ENCODE results near the gene FAM136A. TPM values are rescaled to one million over a fixed set of nuclear protein-coding genes. Genes with fewer than 3 reads are reported as not detected.

Gene FAM136A
- total and polyA plus RNA-seq, 10 of the 15 experiments (the other 5 are each of a cell fraction or from before 2014, with no cell fraction given), result 69.3 to 173 (median 107) TPM

- TF ChIP-seq SRF (IDR thresholded peaks at IDR 0.05; ENCODE audit: low read depth in 2 of 2, low read length in 2 of 2) (peak; percentile 88 to 91), RFX5 (IDR thresholded peaks at IDR 0.05; ENCODE audit: low read depth, low read length) (no peak), ASH2L (IDR thresholded peaks at IDR 0.05; ENCODE audit: borderline replicate concordance, low read depth) (no peak), FOXM1 (IDR thresholded peaks at IDR 0.05; ENCODE audit: low read depth, low read length) (no peak), SMC3 (IDR thresholded peaks at IDR 0.05; ENCODE audit: borderline replicate concordance, low read length) (peak; percentile 55; the same call in 1 of the 2 replicates), HDAC2 (IDR thresholded peaks at IDR 0.05) (no peak), MTA2 (IDR thresholded peaks at IDR 0.05; ENCODE audit: low read depth) (peak; percentile 74), NR2C2 (IDR thresholded peaks at IDR 0.05; ENCODE audit: borderline replicate concordance, control insufficient read depth, insufficient read length, low read depth) (no peak), BCL11A (IDR thresholded peaks at IDR 0.05; ENCODE audit: low read depth, low read length) (no peak), IRF4 (IDR thresholded peaks at IDR 0.05; ENCODE audit: low read depth, low read length) (no peak), RUNX3 (IDR thresholded peaks at IDR 0.05; ENCODE audit: low read length) (no peak; the same call in 1 of the 2 replicates), CEBPB (IDR thresholded peaks at IDR 0.05; ENCODE audit: borderline replicate concordance in 1 of 2, low read depth in 2 of 2, low read length in 2 of 2) (no peak), KLF5 (IDR thresholded peaks at IDR 0.05; ENCODE audit: partially characterized antibody) (peak; percentile 72)
- TF ChIP-seq, protein P1, sequence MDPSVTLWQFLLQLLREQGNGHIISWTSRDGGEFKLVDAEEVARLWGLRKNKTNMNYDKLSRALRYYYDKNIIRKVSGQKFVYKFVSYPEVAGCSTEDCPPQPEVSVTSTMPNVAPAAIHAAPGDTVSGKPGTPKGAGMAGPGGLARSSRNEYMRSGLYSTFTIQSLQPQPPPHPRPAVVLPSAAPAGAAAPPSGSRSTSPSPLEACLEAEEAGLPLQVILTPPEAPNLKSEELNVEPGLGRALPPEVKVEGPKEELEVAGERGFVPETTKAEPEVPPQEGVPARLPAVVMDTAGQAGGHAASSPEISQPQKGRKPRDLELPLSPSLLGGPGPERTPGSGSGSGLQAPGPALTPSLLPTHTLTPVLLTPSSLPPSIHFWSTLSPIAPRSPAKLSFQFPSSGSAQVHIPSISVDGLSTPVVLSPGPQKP (IDR thresholded peaks at IDR 0.05; ENCODE audit: low read depth, low read length), result peak; percentile 77
- TF ChIP-seq, protein P2, sequence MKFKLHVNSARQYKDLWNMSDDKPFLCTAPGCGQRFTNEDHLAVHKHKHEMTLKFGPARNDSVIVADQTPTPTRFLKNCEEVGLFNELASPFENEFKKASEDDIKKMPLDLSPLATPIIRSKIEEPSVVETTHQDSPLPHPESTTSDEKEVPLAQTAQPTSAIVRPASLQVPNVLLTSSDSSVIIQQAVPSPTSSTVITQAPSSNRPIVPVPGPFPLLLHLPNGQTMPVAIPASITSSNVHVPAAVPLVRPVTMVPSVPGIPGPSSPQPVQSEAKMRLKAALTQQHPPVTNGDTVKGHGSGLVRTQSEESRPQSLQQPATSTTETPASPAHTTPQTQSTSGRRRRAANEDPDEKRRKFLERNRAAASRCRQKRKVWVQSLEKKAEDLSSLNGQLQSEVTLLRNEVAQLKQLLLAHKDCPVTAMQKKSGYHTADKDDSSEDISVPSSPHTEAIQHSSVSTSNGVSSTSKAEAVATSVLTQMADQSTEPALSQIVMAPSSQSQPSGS (IDR thresholded peaks at IDR 0.05; ENCODE audit: low read length), result no peak
- TF ChIP-seq, protein P3, sequence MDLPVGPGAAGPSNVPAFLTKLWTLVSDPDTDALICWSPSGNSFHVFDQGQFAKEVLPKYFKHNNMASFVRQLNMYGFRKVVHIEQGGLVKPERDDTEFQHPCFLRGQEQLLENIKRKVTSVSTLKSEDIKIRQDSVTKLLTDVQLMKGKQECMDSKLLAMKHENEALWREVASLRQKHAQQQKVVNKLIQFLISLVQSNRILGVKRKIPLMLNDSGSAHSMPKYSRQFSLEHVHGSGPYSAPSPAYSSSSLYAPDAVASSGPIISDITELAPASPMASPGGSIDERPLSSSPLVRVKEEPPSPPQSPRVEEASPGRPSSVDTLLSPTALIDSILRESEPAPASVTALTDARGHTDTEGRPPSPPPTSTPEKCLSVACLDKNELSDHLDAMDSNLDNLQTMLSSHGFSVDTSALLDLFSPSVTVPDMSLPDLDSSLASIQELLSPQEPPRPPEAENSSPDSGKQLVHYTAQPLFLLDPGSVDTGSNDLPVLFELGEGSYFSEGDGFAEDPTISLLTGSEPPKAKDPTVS (IDR thresholded peaks at IDR 0.05; ENCODE audit: low read depth, low read length), result no peak
- TF ChIP-seq, protein P4, sequence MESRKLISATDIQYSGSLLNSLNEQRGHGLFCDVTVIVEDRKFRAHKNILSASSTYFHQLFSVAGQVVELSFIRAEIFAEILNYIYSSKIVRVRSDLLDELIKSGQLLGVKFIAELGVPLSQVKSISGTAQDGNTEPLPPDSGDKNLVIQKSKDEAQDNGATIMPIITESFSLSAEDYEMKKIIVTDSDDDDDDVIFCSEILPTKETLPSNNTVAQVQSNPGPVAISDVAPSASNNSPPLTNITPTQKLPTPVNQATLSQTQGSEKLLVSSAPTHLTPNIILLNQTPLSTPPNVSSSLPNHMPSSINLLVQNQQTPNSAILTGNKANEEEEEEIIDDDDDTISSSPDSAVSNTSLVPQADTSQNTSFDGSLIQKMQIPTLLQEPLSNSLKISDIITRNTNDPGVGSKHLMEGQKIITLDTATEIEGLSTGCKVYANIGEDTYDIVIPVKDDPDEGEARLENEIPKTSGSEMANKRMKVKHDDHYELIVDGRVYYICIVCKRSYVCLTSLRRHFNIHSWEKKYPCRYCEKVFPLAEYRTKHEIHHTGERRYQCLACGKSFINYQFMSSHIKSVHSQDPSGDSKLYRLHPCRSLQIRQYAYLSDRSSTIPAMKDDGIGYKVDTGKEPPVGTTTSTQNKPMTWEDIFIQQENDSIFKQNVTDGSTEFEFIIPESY (IDR thresholded peaks at IDR 0.05), result no peak
- TF ChIP-seq, protein P5, sequence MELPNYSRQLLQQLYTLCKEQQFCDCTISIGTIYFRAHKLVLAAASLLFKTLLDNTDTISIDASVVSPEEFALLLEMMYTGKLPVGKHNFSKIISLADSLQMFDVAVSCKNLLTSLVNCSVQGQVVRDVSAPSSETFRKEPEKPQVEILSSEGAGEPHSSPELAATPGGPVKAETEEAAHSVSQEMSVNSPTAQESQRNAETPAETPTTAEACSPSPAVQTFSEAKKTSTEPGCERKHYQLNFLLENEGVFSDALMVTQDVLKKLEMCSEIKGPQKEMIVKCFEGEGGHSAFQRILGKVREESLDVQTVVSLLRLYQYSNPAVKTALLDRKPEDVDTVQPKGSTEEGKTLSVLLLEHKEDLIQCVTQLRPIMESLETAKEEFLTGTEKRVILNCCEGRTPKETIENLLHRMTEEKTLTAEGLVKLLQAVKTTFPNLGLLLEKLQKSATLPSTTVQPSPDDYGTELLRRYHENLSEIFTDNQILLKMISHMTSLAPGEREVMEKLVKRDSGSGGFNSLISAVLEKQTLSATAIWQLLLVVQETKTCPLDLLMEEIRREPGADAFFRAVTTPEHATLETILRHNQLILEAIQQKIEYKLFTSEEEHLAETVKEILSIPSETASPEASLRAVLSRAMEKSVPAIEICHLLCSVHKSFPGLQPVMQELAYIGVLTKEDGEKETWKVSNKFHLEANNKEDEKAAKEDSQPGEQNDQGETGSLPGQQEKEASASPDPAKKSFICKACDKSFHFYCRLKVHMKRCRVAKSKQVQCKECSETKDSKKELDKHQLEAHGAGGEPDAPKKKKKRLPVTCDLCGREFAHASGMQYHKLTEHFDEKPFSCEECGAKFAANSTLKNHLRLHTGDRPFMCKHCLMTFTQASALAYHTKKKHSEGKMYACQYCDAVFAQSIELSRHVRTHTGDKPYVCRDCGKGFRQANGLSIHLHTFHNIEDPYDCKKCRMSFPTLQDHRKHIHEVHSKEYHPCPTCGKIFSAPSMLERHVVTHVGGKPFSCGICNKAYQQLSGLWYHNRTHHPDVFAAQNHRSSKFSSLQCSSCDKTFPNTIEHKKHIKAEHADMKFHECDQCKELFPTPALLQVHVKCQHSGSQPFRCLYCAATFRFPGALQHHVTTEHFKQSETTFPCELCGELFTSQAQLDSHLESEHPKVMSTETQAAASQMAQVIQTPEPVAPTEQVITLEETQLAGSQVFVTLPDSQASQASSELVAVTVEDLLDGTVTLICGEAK (IDR thresholded peaks at IDR 0.05; ENCODE audit: borderline replicate concordance), result no peak
Observed at GRCh38 chr2:70301344-70302194, at the start of gene FAM136A (continued).
